B cell (primary cell): ENCODE data around the gene MAML3. TPM values are rescaled to one million over a fixed set of nuclear protein-coding genes. Genes with fewer than 3 reads are reported as not detected.

Source experiments
- ATAC-seq: fragments of 200-7000 bp; cut with Tn5 transposase; one replicate; pipeline ENCODE4 v1.10.0; 2021; ENCODE audit warnings: low read depth, mild to moderate bottlenecking, moderate number of reproducible peaks, moderate library complexity
- CTCF ChIA-PET: fragments of 350-600 bp; sonication (Branson Sonifier 250); formaldehyde crosslinking; loops from one replicate; lab custom pipeline; 2021; ENCODE audit warnings: antibody characterized with exemption, inconsistent platforms; lab: Charles Lee
- POLR2A ChIA-PET: fragments of 350-600 bp; sonication (Branson Sonifier 250); formaldehyde crosslinking; loops from one replicate; lab custom pipeline; 2021; ENCODE audit warnings: antibody characterized with exemption; lab: Charles Lee
- DNase-seq: peaks from one replicate; pipeline ENCODE4 v3.0.0; 2013
- H2AFZ ChIP-seq: 2 replicates; pipeline ENCODE4 v1.6.1; 2012; ENCODE audit warnings: mild to moderate bottlenecking, low read depth, low read length; ENCODE audit not compliant: insufficient read depth, poor library complexity, severe bottlenecking
- H3K27ac ChIP-seq, 2 donors: 1 replicate in 1 of 2; 2 replicates in 1 of 2; pipeline ENCODE4 v1.5.1; 2012 to 2013; ENCODE audit warnings: low read length in 2 of 2, mild to moderate bottlenecking in 2 of 2, moderate library complexity in 1 of 2
- H3K27me3 ChIP-seq, 4 experiments: fragments of 200-600 bp in 1 of 4; sonication (generic) in 1 of 4; replicated peaks in 1 of 4; 1 replicate in 2 of 4; 2 replicates in 2 of 4; pipeline versions ENCODE4 v1.6.1 to v1.7.0; 2013 to 2016; ENCODE audit warnings: low read length in 3 of 4, mild to moderate bottlenecking in 2 of 4, mixed read lengths in 1 of 4, moderate library complexity in 1 of 4; ENCODE audit not compliant: insufficient read depth in 4 of 4, control insufficient read depth in 3 of 4; ENCODE audit errors: control extremely low read depth in 1 of 4
- H3K36me3 ChIP-seq, 2 experiments: replicated peaks in 1 of 2; 1 replicate in 1 of 2; 2 replicates in 1 of 2; pipeline versions ENCODE4 v1.6.1 to v1.7.1; 2013; ENCODE audit warnings: low read length in 1 of 2; ENCODE audit not compliant: insufficient read depth in 2 of 2, control insufficient read depth in 1 of 2; ENCODE audit errors: control extremely low read depth in 1 of 2, extremely low read depth in 1 of 2
- H3K4me1 ChIP-seq, 2 donors: fragments of 200-600 bp in 1 of 2; sonication (generic) in 1 of 2; 1 replicate in 1 of 2; 2 replicates in 1 of 2; pipeline versions ENCODE4 v1.5.1 to v1.6.1; 2013 to 2017; ENCODE audit warnings: low read length in 2 of 2; ENCODE audit not compliant: control insufficient read depth in 2 of 2, insufficient read depth in 2 of 2
- H3K4me2 ChIP-seq: replicated peaks from 2 replicates; pipeline ENCODE3; 2012; ENCODE audit warnings: mild to moderate bottlenecking, low read depth, low read length; ENCODE audit not compliant: poor library complexity, severe bottlenecking
- H3K4me3 ChIP-seq, 5 experiments: fragments of 200-600 bp in 1 of 5; sonication (generic) in 1 of 5; 1 replicate in 3 of 5; 2 replicates in 2 of 5; pipeline versions ENCODE4 v1.5.1 to v1.7.0; 2011 to 2016; ENCODE audit warnings: low read length in 4 of 5, mild to moderate bottlenecking in 4 of 5, low read depth in 2 of 5, control low read depth in 1 of 5, moderate library complexity in 1 of 5; ENCODE audit not compliant: insufficient read depth in 1 of 5; ENCODE audit errors: control extremely low read depth in 1 of 5, extremely low read depth in 1 of 5
- H3K79me2 ChIP-seq: fragments of 200-600 bp; sonication (generic); one replicate; pipeline ENCODE4 v1.6.0; 2016; ENCODE audit warnings: low read length; ENCODE audit not compliant: control insufficient read depth, insufficient read depth
- H3K9ac ChIP-seq: fragments of 200-600 bp; sonication (generic); 2 replicates; pipeline ENCODE4 v1.6.1; 2017; ENCODE audit warnings: mild to moderate bottlenecking, low read length, moderate library complexity
- H3K9me3 ChIP-seq, 3 donors: one replicate each; pipeline versions ENCODE4 v1.6.1 to v1.7.1; 2013; ENCODE audit warnings: low read length in 2 of 3; ENCODE audit not compliant: control insufficient read depth in 2 of 3, insufficient read depth in 1 of 3; ENCODE audit errors: control extremely low read depth in 1 of 3
- H4K20me1 ChIP-seq: 2 replicates; pipeline ENCODE4 v1.6.0; 2012; ENCODE audit warnings: mild to moderate bottlenecking, low read length; ENCODE audit not compliant: insufficient read depth, control insufficient read depth, poor library complexity, severe bottlenecking
- H3K27ac Mint-ChIP-seq: one replicate; pipeline ENCODE4 v1.8.0; 2021; ENCODE audit warnings: mixed read lengths
- H3K27me3 Mint-ChIP-seq: one replicate; pipeline ENCODE4 v1.8.0; 2021; ENCODE audit warnings: mixed read lengths
- H3K4me1 Mint-ChIP-seq: one replicate; pipeline ENCODE4 v1.8.0; 2021; ENCODE audit warnings: mixed read lengths
- H3K4me3 Mint-ChIP-seq: one replicate; pipeline ENCODE4 v1.8.0; 2021; ENCODE audit warnings: mixed read lengths
- H3K9me3 Mint-ChIP-seq: one replicate; pipeline ENCODE4 v1.8.0; 2022; ENCODE audit warnings: mixed read lengths; ENCODE audit not compliant: insufficient read depth
- CTCF ChIP-seq: fragments of 200-600 bp; IDR thresholded peaks from one replicate; pipeline ENCODE4 v1.8.0; 2022; ENCODE audit warnings: antibody characterized with exemption, mild to moderate bottlenecking
- EZH2 ChIP-seq: IDR thresholded peaks from 2 replicates; pipeline ENCODE4 v1.6.1; 2012; ENCODE audit warnings: borderline replicate concordance, low read depth, mild to moderate bottlenecking, moderate library complexity, low read length; ENCODE audit not compliant: insufficient read depth, poor library complexity, severe bottlenecking
- WGBS: methylation state at CpG from one replicate; pipeline ENCODE4 v1.1.5; 2013; ENCODE audit warnings: missing lambda C conversion rate; ENCODE audit not compliant: insufficient coverage; 5-methylcytosine and 5-hydroxymethylcytosine counted together
- intact Hi-C: fragments of 100-400 bp; cut with micrococcal nuclease; formaldehyde crosslinking; loops from one replicate; pipeline ENCODE4 v1.10.0; 2022
- polyA plus RNA-seq: library from polyadenylated mRNA; depleted of rRNA; stranded (reverse); fragments of >200 nt; gene quantifications from 2 replicates; pipeline ENCODE4 v1.2.3, GENCODE V29; 2012
- total RNA-seq, 2 donors: library from RNA; stranded (reverse); fragments of 120-200 nt in 1 of 2; gene quantifications; 1 replicate in 1 of 2; 2 replicates in 1 of 2; pipeline versions ENCODE4 v1.2.3 to v1.2.4, GENCODE V29; 2013 to 2022

The MAML3 gene
- total and polyA plus RNA-seq, 2 donors (not counting 1 experiment from before 2014, with no cell fraction given): 0.94 to 5.3 TPM

DNA sequence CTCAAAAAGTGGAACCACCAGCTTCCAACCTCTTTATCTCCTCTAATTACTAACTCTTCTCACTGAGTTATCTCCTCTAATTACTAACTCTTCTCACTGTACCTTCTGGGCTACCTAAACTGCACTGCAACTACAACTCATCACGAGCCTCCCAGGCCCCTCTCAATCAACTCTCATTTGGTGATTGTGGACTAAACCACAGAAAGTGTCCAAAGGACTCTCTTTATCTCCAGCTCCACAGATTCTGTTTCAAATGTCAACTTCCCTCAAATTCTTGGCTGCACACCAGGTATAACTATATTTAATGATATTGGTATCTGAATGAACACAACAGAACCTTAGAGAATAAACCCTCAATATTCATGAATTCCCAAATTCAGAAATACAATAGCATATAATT lies 182.9 kb downstream of the MAML3 start:
- Histone ChIP-seq H3K36me3 (no peaks in the 10 kb centered on the region), H3K79me2 (no peaks in the 10 kb centered on the region), H2AFZ (no peak overlapping the region), H3K9ac (no peak overlapping the region), H3K9me3 (no peaks in the 10 kb centered on the region), H3K4me2 (no peak overlapping the region), H4K20me1 (no peaks in the 10 kb centered on the region), H3K27me3 (no peaks in the 10 kb centered on the region), H3K4me3 (no peak overlapping the region), H3K27ac (no peak overlapping the region), H3K4me1 (peaks cover 7 to 8% of the 10 kb centered on the region in 2 donors)
- ChIA-PET POLR2A (no interaction called here), CTCF (no interaction called here)
- no peak for ATAC-seq
- H3K27me3 Mint-ChIP-seq: no peaks in the 10 kb centered on the region
- H3K27ac Mint-ChIP-seq: no peak overlapping the region
- TF ChIP-seq CTCF: no peak
- no peak for TF ChIP-seq EZH2
- 50% methylated on average over 1 of the region's 1 CpG for WGBS
- no peaks in the 10 kb centered on the region for H3K9me3 Mint-ChIP-seq
- DNase-seq: no peak
- H3K4me3 Mint-ChIP-seq: no peak overlapping the region
- peaks cover 16% of the 10 kb centered on the region for H3K4me1 Mint-ChIP-seq
- intact Hi-C loops: no loop called here

DNA sequence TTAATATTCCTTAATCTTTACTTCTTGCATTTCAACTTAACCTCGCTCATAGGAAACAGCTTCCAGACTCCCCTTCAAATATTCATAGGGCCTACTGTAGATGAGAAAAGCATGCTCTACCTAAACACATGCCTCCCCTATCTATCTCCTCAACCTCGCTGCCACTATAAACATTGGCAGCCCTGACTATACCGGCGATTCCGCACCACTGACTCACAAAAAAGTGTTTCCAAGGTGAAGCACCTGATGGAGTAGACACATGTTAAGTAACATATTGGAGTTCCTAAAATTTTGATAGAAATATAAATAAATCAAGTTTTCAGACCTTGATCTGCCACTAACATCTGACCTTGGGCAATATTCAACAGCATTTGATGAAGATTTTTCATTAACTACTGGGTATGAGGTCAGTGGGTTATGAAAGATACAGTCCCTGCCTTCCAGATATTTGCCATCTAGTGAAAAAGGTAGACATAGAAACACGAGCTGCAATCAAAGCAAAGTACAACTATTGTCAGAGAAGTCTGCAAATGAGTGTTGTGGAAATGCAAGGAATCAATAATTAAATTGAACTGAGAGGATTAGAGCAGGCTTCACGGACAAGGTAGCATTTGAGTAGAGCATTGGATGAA lies 184.2 kb downstream of the MAML3 start:
- WGBS: 84% methylated on average over 3 of the region's 7 CpGs

More for the DNA sequence above, 184.2 kb downstream of the MAML3 start:
- Mint-ChIP-seq H3K9me3 (no peaks in the 10 kb centered on the region), H3K27ac (no peak overlapping the region), H3K27me3 (no peaks in the 10 kb centered on the region), H3K4me3 (no peak overlapping the region), H3K4me1 (peaks cover 5% of the 10 kb centered on the region)
- TF ChIP-seq EZH2 (no peak), CTCF (no peak)
- Histone ChIP-seq H3K27me3 (no peaks in the 10 kb centered on the region), H3K36me3 (no peaks in the 10 kb centered on the region), H2AFZ (no peak overlapping the region), H3K79me2 (no peaks in the 10 kb centered on the region), H3K4me2 (no peak overlapping the region), H3K9me3 (no peaks in the 10 kb centered on the region), H3K27ac (no peak overlapping the region), H3K4me3 (no peak overlapping the region), H3K4me1 (no peaks in the 10 kb centered on the region), H4K20me1 (no peaks in the 10 kb centered on the region), H3K9ac (no peak overlapping the region)
- intact Hi-C loops: no loop called here
- ChIA-PET CTCF (no interaction called here), POLR2A (no interaction called here)
- DNase-seq (no peak), ATAC-seq (no peak)
